ENCODE data around the gene CCDC87. TPM values are rescaled to one million over a fixed set of nuclear protein-coding genes. Genes with fewer than 3 reads are reported as not detected.

CCDC87 gene
- total RNA-seq, 1 donor from 2014 or later: 0.22 TPM

- peaks cover 19% of the 10 kb centered on the region for H3K9me3 Mint-ChIP-seq
- no peaks in the 10 kb centered on the region for H3K27me3 ChIP-seq
- H3K27ac Mint-ChIP-seq: no peak overlapping the region
- DNase-seq (ENCODE audit: low spot score): no peak
- no peaks in the 10 kb centered on the region for H3K36me3 ChIP-seq
- peaks cover 8% of the 10 kb centered on the region for H3K36me3 Mint-ChIP-seq
- H3K4me1 ChIP-seq: peaks cover 6% of the 10 kb centered on the region
- H3K79me2 ChIP-seq (ENCODE audit: low read depth): peaks cover 13% of the 10 kb centered on the region
- TF ChIP-seq CTCF (IDR thresholded peaks at IDR 0.05) (no peak), EZH2phosphoT487 (IDR thresholded peaks at IDR 0.05) (no peak), EZH2 (IDR thresholded peaks at IDR 0.05) (no peak)
- H3K27me3 Mint-ChIP-seq (ENCODE audit: insufficient read depth, low read depth): peaks cover 11% of the 10 kb centered on the region
- H2AFZ ChIP-seq (replicated peaks): no peak overlapping the region
- H3K4me3 Mint-ChIP-seq: peak overlapping the region; percentile 39
- H3K4me2 ChIP-seq: no peak overlapping the region
- H3K27ac ChIP-seq: no peak overlapping the region
- H3K9ac ChIP-seq: no peak overlapping the region
- no peaks in the 10 kb centered on the region for H4K20me1 ChIP-seq (ENCODE audit: low read depth)
- no peaks in the 10 kb centered on the region for H3K9me3 ChIP-seq (ENCODE audit: low read depth)
- peaks cover 22% of the 10 kb centered on the region for H3K4me1 Mint-ChIP-seq
- no peak overlapping the region for H3K4me3 ChIP-seq
- peaks cover 10% of the 10 kb centered on the region for H3F3A ChIP-seq (ENCODE audit: low read depth)
Observed at GRCh38 chr11:66595245-66595904, 2.5 kb upstream of the CCDC87 start.

GRCh38 chr11:66593650-66594049 is 787 bp upstream of the CCDC87 start:
- peaks cover 13% of the 10 kb centered on the region for H3K79me2 ChIP-seq (ENCODE audit: low read depth)
- TF ChIP-seq EZH2phosphoT487 (IDR thresholded peaks at IDR 0.05) (no peak), EZH2 (IDR thresholded peaks at IDR 0.05) (no peak), CTCF (IDR thresholded peaks at IDR 0.05) (no peak)
- peak overlapping the region; percentile 85 for H3K4me2 ChIP-seq
- H2AFZ ChIP-seq (replicated peaks): no peak overlapping the region
- Mint-ChIP-seq H3K27me3 (ENCODE audit: insufficient read depth, low read depth) (peaks cover 11% of the 10 kb centered on the region), H3K9me3 (peaks cover 26% of the 10 kb centered on the region), H3K27ac (peak overlapping the region; percentile 100), H3K36me3 (peaks cover 8% of the 10 kb centered on the region), H3K4me3 (peak overlapping the region; percentile 100), H3K4me1 (peaks cover 18% of the 10 kb centered on the region)
- peaks cover 6% of the 10 kb centered on the region for H3K4me1 ChIP-seq
- H3K9ac ChIP-seq: no peak overlapping the region
- no peaks in the 10 kb centered on the region for H3K36me3 ChIP-seq
- H3F3A ChIP-seq (ENCODE audit: low read depth): peaks cover 10% of the 10 kb centered on the region
- no peaks in the 10 kb centered on the region for H3K27me3 ChIP-seq
- H3K4me3 ChIP-seq: peak overlapping the region; percentile 55
- H3K27ac ChIP-seq: no peak overlapping the region
- DNase-seq (ENCODE audit: low spot score): no peak
- H4K20me1 ChIP-seq (ENCODE audit: low read depth): no peaks in the 10 kb centered on the region
- no peaks in the 10 kb centered on the region for H3K9me3 ChIP-seq (ENCODE audit: low read depth)

- H3K4me3 Mint-ChIP-seq: peak overlapping the region; percentile 100
- peak overlapping the region; percentile 55 for H3K4me3 ChIP-seq
- peak overlapping the region; percentile 100 for H3K27ac Mint-ChIP-seq
- H3K79me2 ChIP-seq (ENCODE audit: low read depth): peaks cover 13% of the 10 kb centered on the region
- TF ChIP-seq CTCF (IDR thresholded peaks at IDR 0.05) (no peak), EZH2phosphoT487 (IDR thresholded peaks at IDR 0.05) (no peak), EZH2 (IDR thresholded peaks at IDR 0.05) (no peak)
- H3K4me2 ChIP-seq: peak overlapping the region; percentile 85
- H3F3A ChIP-seq (ENCODE audit: low read depth): peaks cover 10% of the 10 kb centered on the region
- H3K27me3 Mint-ChIP-seq (ENCODE audit: insufficient read depth, low read depth): peaks cover 11% of the 10 kb centered on the region
- H2AFZ ChIP-seq (replicated peaks): peak overlapping the region; percentile 82
- peaks cover 26% of the 10 kb centered on the region for H3K9me3 Mint-ChIP-seq
- H3K9me3 ChIP-seq (ENCODE audit: low read depth): no peaks in the 10 kb centered on the region
- no peak overlapping the region for H3K27ac ChIP-seq
- H3K36me3 ChIP-seq: no peaks in the 10 kb centered on the region
- H3K9ac ChIP-seq: peak overlapping the region; percentile 43
- peaks cover 8% of the 10 kb centered on the region for H3K36me3 Mint-ChIP-seq
- H4K20me1 ChIP-seq (ENCODE audit: low read depth): no peaks in the 10 kb centered on the region
- no peak for DNase-seq (ENCODE audit: low spot score)
- H3K4me1 Mint-ChIP-seq: peaks cover 18% of the 10 kb centered on the region
- peaks cover 6% of the 10 kb centered on the region for H3K4me1 ChIP-seq
- H3K27me3 ChIP-seq: no peaks in the 10 kb centered on the region
Observed at GRCh38 chr11:66593303-66593635, 406 bp upstream of the CCDC87 start.
